ENCODE measurements around the gene CAMK1G. TPM values are rescaled to one million over a fixed set of nuclear protein-coding genes. Genes with fewer than 3 reads are reported as not detected.

Gene CAMK1G
- total RNA-seq, 1 experiment from 2014 or later: not detected

DNA sequence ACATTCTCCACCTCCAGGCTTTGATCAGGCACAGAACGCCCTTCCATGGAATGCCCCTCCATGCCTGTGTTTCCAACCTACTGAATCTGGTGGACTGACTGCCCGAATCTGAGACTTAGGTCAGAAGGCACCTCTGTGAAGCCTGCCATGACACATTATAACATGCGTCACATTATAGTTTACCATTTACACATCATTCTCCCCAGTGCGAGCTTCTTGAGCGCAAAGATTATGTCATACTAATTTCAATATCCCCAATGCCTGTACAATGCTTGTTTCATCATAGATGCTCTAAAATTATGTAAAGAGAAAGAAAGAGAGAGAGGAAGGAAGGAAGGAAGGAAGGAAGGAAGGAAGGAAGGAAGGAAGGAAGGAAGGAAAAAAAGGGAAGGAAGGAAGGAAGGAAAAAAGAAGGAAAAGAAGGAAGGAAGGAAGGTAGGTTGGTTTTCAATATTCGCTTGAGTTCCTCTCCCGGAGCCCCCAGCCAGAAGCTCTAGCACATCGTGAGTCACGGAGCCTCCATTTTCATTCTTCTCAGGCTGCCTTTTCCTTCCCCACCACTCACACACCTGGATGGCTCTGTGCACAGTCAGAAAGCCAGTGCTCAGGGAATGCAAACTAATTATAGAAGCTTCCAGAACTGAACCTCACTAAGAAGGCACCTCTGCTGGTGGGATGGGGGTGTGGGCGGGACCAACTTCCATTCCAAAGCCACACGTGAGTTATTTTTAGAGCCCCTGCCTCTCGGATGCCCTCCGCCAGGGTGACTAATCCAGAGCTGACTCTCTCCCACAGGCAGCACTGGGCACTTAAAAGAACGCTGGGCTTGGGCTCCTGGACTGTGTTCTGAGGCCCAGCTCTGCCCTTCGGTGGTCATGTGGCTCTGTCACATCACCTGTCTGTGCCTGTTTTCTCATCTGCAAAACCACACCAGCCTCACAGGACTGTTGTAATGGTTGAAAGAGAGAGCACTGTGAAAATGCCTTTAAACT lies 41.3 kb downstream of the CAMK1G start:
- no peak overlapping the region for H3K27ac ChIP-seq (ENCODE audit: low read depth, low read length)
- POLR2A ChIA-PET: no interaction called here
- H3K4me3 ChIP-seq (replicated peaks in 1 of 2; ENCODE audit: low read depth in 1 of 2, low read length in 2 of 2): no peak overlapping the region
- RAD21 ChIA-PET (ENCODE audit: low non-redundant PET in 1 of 2, low total read pairs in 2 of 2, uncharacterized antibody in 2 of 2, unreplicated experiment in 2 of 2): no interaction called here
- H4K20me1 ChIP-seq (ENCODE audit: insufficient read depth): no peaks in the 10 kb centered on the region
- CTCF ChIA-PET: interaction anchor here (0.9 to 1.2 kb wide), 2 partner anchors 48 to 55 kb away, joined by 3 to 4 read pairs; no protein-coding TSS in a partner anchor
- H2AFZ ChIP-seq (ENCODE audit: low read depth, low read length, poor library complexity, severe bottlenecking): no peak overlapping the region
- intact Hi-C loops (cut with micrococcal nuclease): no loop called here
- H3K9ac ChIP-seq (ENCODE audit: low read length): no peak overlapping the region
- ATAC-seq: no peak
- no peak for DNase-seq (ENCODE audit: low read depth, low spot score)
- peaks cover 0 to 7% of the 10 kb centered on the region in 2 experiments; a peak in 2 of 4 replicates for H3K4me1 ChIP-seq (ENCODE audit: control insufficient read depth in 1 of 2, insufficient read depth in 2 of 2, low read length in 2 of 2)
- H3K9me2 ChIP-seq (ENCODE audit: insufficient read depth): no peaks in the 10 kb centered on the region
- no peaks in the 10 kb centered on the region for H3K9me3 ChIP-seq (ENCODE audit: control insufficient read depth in 1 of 2, insufficient read depth in 1 of 2, low read depth in 1 of 2, low read length in 2 of 2)
- H3K27me3 ChIP-seq (ENCODE audit: insufficient read depth, low read length): no peaks in the 10 kb centered on the region
- BruUV-seq (replicated peaks): no TSS peak
- peaks cover 3 to 4% of the 10 kb centered on the region in 2 experiments; a peak in 1 of 4 replicates for H3K36me3 ChIP-seq (ENCODE audit: control insufficient read depth in 1 of 2, insufficient read depth in 2 of 2, low read length in 2 of 2)
- TF ChIP-seq, protein P1, sequence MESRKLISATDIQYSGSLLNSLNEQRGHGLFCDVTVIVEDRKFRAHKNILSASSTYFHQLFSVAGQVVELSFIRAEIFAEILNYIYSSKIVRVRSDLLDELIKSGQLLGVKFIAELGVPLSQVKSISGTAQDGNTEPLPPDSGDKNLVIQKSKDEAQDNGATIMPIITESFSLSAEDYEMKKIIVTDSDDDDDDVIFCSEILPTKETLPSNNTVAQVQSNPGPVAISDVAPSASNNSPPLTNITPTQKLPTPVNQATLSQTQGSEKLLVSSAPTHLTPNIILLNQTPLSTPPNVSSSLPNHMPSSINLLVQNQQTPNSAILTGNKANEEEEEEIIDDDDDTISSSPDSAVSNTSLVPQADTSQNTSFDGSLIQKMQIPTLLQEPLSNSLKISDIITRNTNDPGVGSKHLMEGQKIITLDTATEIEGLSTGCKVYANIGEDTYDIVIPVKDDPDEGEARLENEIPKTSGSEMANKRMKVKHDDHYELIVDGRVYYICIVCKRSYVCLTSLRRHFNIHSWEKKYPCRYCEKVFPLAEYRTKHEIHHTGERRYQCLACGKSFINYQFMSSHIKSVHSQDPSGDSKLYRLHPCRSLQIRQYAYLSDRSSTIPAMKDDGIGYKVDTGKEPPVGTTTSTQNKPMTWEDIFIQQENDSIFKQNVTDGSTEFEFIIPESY (IDR thresholded peaks at IDR 0.05; ENCODE audit: extremely low read depth, insufficient replicate concordance, low read length): no peak
- TF ChIP-seq TCF7L2 (IDR thresholded peaks at IDR 0.05; ENCODE audit: borderline replicate concordance, extremely low read depth, insufficient read depth, insufficient read length) (no peak), JUND (IDR thresholded peaks at IDR 0.05) (no peak), ZFX (IDR thresholded peaks at IDR 0.05) (no peak), POLR2A (IDR thresholded peaks at IDR 0.05; ENCODE audit: borderline replicate concordance, extremely low read depth, insufficient read depth, insufficient read length) (no peak), SIN3A (IDR thresholded peaks at IDR 0.05; ENCODE audit: low read depth) (no peak), POLR2AphosphoS5 (IDR thresholded peaks at IDR 0.05; ENCODE audit: low read depth, low read length) (no peak), CEBPB (IDR thresholded peaks at IDR 0.05; ENCODE audit: low read depth) (no peak), RAD21 (IDR thresholded peaks at IDR 0.05; ENCODE audit: low read depth) (no peak), FOSL1 (IDR thresholded peaks at IDR 0.05; ENCODE audit: low read depth) (no peak), EZH2 (IDR thresholded peaks at IDR 0.05) (no peak), EGR1 (IDR thresholded peaks at IDR 0.05; ENCODE audit: low read depth) (no peak), SP1 (IDR thresholded peaks at IDR 0.05; ENCODE audit: low read depth) (no peak), EZH2phosphoT487 (IDR thresholded peaks at IDR 0.05; ENCODE audit: borderline replicate concordance) (no peak)
- TF ChIP-seq, protein P2, sequence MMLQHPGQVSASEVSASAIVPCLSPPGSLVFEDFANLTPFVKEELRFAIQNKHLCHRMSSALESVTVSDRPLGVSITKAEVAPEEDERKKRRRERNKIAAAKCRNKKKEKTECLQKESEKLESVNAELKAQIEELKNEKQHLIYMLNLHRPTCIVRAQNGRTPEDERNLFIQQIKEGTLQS (IDR thresholded peaks at IDR 0.05): no peak
- TF ChIP-seq, protein P3, sequence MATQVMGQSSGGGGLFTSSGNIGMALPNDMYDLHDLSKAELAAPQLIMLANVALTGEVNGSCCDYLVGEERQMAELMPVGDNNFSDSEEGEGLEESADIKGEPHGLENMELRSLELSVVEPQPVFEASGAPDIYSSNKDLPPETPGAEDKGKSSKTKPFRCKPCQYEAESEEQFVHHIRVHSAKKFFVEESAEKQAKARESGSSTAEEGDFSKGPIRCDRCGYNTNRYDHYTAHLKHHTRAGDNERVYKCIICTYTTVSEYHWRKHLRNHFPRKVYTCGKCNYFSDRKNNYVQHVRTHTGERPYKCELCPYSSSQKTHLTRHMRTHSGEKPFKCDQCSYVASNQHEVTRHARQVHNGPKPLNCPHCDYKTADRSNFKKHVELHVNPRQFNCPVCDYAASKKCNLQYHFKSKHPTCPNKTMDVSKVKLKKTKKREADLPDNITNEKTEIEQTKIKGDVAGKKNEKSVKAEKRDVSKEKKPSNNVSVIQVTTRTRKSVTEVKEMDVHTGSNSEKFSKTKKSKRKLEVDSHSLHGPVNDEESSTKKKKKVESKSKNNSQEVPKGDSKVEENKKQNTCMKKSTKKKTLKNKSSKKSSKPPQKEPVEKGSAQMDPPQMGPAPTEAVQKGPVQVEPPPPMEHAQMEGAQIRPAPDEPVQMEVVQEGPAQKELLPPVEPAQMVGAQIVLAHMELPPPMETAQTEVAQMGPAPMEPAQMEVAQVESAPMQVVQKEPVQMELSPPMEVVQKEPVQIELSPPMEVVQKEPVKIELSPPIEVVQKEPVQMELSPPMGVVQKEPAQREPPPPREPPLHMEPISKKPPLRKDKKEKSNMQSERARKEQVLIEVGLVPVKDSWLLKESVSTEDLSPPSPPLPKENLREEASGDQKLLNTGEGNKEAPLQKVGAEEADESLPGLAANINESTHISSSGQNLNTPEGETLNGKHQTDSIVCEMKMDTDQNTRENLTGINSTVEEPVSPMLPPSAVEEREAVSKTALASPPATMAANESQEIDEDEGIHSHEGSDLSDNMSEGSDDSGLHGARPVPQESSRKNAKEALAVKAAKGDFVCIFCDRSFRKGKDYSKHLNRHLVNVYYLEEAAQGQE (IDR thresholded peaks at IDR 0.05; ENCODE audit: low read depth): no peak
- TF ChIP-seq, protein P4, sequence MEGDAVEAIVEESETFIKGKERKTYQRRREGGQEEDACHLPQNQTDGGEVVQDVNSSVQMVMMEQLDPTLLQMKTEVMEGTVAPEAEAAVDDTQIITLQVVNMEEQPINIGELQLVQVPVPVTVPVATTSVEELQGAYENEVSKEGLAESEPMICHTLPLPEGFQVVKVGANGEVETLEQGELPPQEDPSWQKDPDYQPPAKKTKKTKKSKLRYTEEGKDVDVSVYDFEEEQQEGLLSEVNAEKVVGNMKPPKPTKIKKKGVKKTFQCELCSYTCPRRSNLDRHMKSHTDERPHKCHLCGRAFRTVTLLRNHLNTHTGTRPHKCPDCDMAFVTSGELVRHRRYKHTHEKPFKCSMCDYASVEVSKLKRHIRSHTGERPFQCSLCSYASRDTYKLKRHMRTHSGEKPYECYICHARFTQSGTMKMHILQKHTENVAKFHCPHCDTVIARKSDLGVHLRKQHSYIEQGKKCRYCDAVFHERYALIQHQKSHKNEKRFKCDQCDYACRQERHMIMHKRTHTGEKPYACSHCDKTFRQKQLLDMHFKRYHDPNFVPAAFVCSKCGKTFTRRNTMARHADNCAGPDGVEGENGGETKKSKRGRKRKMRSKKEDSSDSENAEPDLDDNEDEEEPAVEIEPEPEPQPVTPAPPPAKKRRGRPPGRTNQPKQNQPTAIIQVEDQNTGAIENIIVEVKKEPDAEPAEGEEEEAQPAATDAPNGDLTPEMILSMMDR (IDR thresholded peaks at IDR 0.05 in 2 of 3, conservative IDR thresholded peaks at IDR 0.05 in 1 of 3; ENCODE audit: borderline replicate concordance in 1 of 3, insufficient read depth in 1 of 3, low read depth in 2 of 3, low read length in 2 of 3): no peak
- peak overlapping the region; percentile 12; the same call in 1 of the 2 replicates for H3K4me2 ChIP-seq (ENCODE audit: low read length)
- H3K79me2 ChIP-seq (ENCODE audit: insufficient read depth, low read length): no peaks in the 10 kb centered on the region
